T-cell (primary cell): Measurements from ENCODE around the gene ZNG1A. TPM values are rescaled to one million over a fixed set of nuclear protein-coding genes. Genes with fewer than 3 reads are reported as not detected.
A peak's percentile ranks its signal among the peaks of the same experiment; 100 is the strongest.
"Not testable (repeated sequence)": the region's sequence is repeated elsewhere in the genome, so short reads cannot be mapped to it uniquely, and the experiment has no call there.

ENCODE experiments used
- ATAC-seq, 4 experiments: fragments of 200-7000 bp in 3 of 4; fragments of 150-1000 bp in 1 of 4; cut with Tn5 transposase; replicated peaks in 1 of 4; 1 replicate in 3 of 4; 2 replicates in 1 of 4; pipeline ENCODE4 v1.10.0; 2021; ENCODE audit warnings: moderate library complexity in 3 of 4, mild to moderate bottlenecking in 2 of 4, moderate number of reproducible peaks in 1 of 4
- CTCF ChIA-PET, 2 donors: fragments of 300-600 bp; sonication (Branson Sonifier 250); formaldehyde crosslinking; loops; one replicate each; lab custom pipeline; 2022; ENCODE audit warnings: antibody characterized with exemption in 2 of 2; lab: Charles Lee
- POLR2A ChIA-PET, 2 donors: fragments of 300-600 bp; sonication (Branson Sonifier 250); formaldehyde crosslinking; loops; one replicate each; lab custom pipeline; 2022; ENCODE audit warnings: antibody characterized with exemption in 2 of 2; lab: Charles Lee
- DNase-seq, 35 experiments: peaks; one replicate each; pipeline versions ENCODE4 v3.0.0 to v3.0.0-alpha.2; 2013 to 2023
- H3K27ac ChIP-seq: one replicate; pipeline ENCODE4 v1.5.1; 2013; ENCODE audit warnings: low read length
- H3K27me3 ChIP-seq, 2 experiments: replicated peaks in 1 of 2; 1 replicate in 1 of 2; 2 replicates in 1 of 2; pipeline versions ENCODE4 v1.6.1 to v1.7.0; 2013; ENCODE audit warnings: low read length in 1 of 2, mixed read lengths in 1 of 2; ENCODE audit not compliant: control insufficient read depth in 2 of 2, insufficient read depth in 2 of 2; ENCODE audit errors: extremely low read depth in 1 of 2
- H3K36me3 ChIP-seq, 2 donors: 1 replicate in 1 of 2; 2 replicates in 1 of 2; pipeline versions ENCODE4 v1.6.1 to v1.7.0; 2013; ENCODE audit warnings: low read length in 1 of 2; ENCODE audit not compliant: control insufficient read depth in 2 of 2, insufficient read depth in 1 of 2; ENCODE audit errors: extremely low read depth in 1 of 2
- H3K4me1 ChIP-seq, 2 experiments: 1 replicate in 1 of 2; 2 replicates in 1 of 2; pipeline versions ENCODE4 v1.6.1 to v1.7.0; 2013; ENCODE audit warnings: low read length in 2 of 2, mixed read lengths in 1 of 2; ENCODE audit not compliant: insufficient read depth in 2 of 2, control insufficient read depth in 1 of 2; ENCODE audit errors: extremely low read depth in 1 of 2
- H3K4me3 ChIP-seq, 2 donors: 1 replicate in 1 of 2; 2 replicates in 1 of 2; pipeline versions ENCODE4 v1.5.1 to v1.7.0; 2013; ENCODE audit warnings: mild to moderate bottlenecking in 2 of 2, low read length in 1 of 2, moderate library complexity in 1 of 2; ENCODE audit not compliant: control insufficient read depth in 1 of 2; ENCODE audit errors: extremely low read depth in 1 of 2
- H3K9me3 ChIP-seq: 2 replicates; pipeline ENCODE4 v1.7.0; 2013
- H3K27ac Mint-ChIP-seq, 2 donors: one replicate each; pipeline ENCODE4 v1.8.0; 2020 to 2021; ENCODE audit warnings: mild to moderate bottlenecking in 2 of 2, mixed read lengths in 2 of 2
- H3K27me3 Mint-ChIP-seq, 2 donors: one replicate each; pipeline ENCODE4 v1.8.0; 2021 to 2022; ENCODE audit warnings: mixed read lengths in 2 of 2
- H3K36me3 Mint-ChIP-seq: one replicate; pipeline ENCODE4 v1.8.0; 2021; ENCODE audit warnings: mixed read lengths
- H3K4me1 Mint-ChIP-seq, 3 donors: one replicate each; pipeline ENCODE4 v1.8.0; 2020 to 2022; ENCODE audit warnings: mixed read lengths in 3 of 3, mild to moderate bottlenecking in 1 of 3
- H3K4me3 Mint-ChIP-seq, 3 donors: one replicate each; pipeline ENCODE4 v1.8.0; 2020 to 2022; ENCODE audit warnings: mild to moderate bottlenecking in 3 of 3, mixed read lengths in 3 of 3, moderate library complexity in 3 of 3
- H3K9me3 Mint-ChIP-seq, 3 donors: one replicate each; pipeline ENCODE4 v1.8.0; 2020 to 2022; ENCODE audit warnings: mixed read lengths in 3 of 3
- WGBS: methylation state at CpG from one replicate; pipeline ENCODE4 v1.1.5; 2013; ENCODE audit warnings: missing lambda C conversion rate; ENCODE audit not compliant: insufficient coverage; 5-methylcytosine and 5-hydroxymethylcytosine counted together
- total RNA-seq, 35 experiments: library from RNA in 6 of 35; stranded (reverse) in 6 of 35; fragments of 120-200 nt in 1 of 35; gene quantifications; one replicate each; pipeline versions ENCODE4 v1.2.1 to v1.2.4 and lab custom pipeline; 2013 to 2026

The ZNG1A gene
- total RNA-seq (10 to 100 TPM; 21.2 to 31.2 (median 22.3) TPM), total RNA-seq (lab: John Stamatoyannopoulos, UW) (8.4 to 47.1 (median 17.7) reads per million in 29 experiments)
- total RNA-seq (2013): 27.6 TPM

GRCh38 chr9:178970-179383 is at the start of gene ZNG1A:
ZNG1A (minus strand) TSS chr9:179056; CDS start chr9:178969, 87 bp downstream.
- H3K36me3 Mint-ChIP-seq, H3K4me1 Mint-ChIP-seq, H3K27me3 Mint-ChIP-seq, H3K27me3 ChIP-seq, POLR2A ChIA-PET, H3K4me1 ChIP-seq, CTCF ChIA-PET, H3K9me3 ChIP-seq, H3K9me3 Mint-ChIP-seq, H3K36me3 ChIP-seq: not testable (repeated sequence)
- H3K4me3 ChIP-seq: peak within 1 kb of the TSS in 1 of 2 donors; percentile 30
- peak within 1 kb of the TSS; percentile 79 to 85 for H3K27ac Mint-ChIP-seq
- peak within 1 kb of the TSS; percentile 71 to 80 (median 76) for H3K4me3 Mint-ChIP-seq
- no CpG with 5 or more reads among the region's 32 CpGs for WGBS
- DNase-seq (peak in 31 of 35 experiments; percentile 5 to 95 (median 81)), ATAC-seq (peak in 1 of 4 experiments; percentile 63)
- peak within 1 kb of the TSS; percentile 52 for H3K27ac ChIP-seq

GRCh38 chr9:227860-228259 is 49.0 kb upstream of the ZNG1A start:
- Mint-ChIP-seq H3K27ac (no peak overlapping the region), H3K9me3 (no peaks in the 10 kb centered on the region), H3K4me3 (no peak overlapping the region), H3K27me3 (no peaks in the 10 kb centered on the region), H3K4me1 (peaks cover 7% of the 10 kb centered on the region in 3 donors), H3K36me3 (no peaks in the 10 kb centered on the region)
- no peak for ATAC-seq
- Histone ChIP-seq H3K9me3 (no peaks in the 10 kb centered on the region), H3K4me1 (peaks cover 0 to 3% of the 10 kb centered on the region in 2 experiments), H3K27ac (no peak overlapping the region), H3K4me3 (no peak overlapping the region), H3K36me3 (no peaks in the 10 kb centered on the region), H3K27me3 (no peaks in the 10 kb centered on the region)
- WGBS: 87% methylated on average over 2 of the region's 3 CpGs
- DNase-seq: no peak
- ChIA-PET POLR2A (no interaction called here), CTCF (no interaction called here)

GRCh38 chr9:224582-225520 is 46.0 kb upstream of the ZNG1A start:
- Histone ChIP-seq H3K9me3 (no peaks in the 10 kb centered on the region), H3K4me3 (no peak overlapping the region), H3K27ac (no peak overlapping the region), H3K27me3 (no peaks in the 10 kb centered on the region), H3K36me3 (no peaks in the 10 kb centered on the region), H3K4me1 (peaks cover 0 to 12% of the 10 kb centered on the region in 2 experiments)
- H3K9me3 Mint-ChIP-seq: no peaks in the 10 kb centered on the region
- H3K4me3 Mint-ChIP-seq: no peak overlapping the region
- ChIA-PET POLR2A (no interaction called here), CTCF (no interaction called here)
- peaks cover 16 to 25% (median 16%) of the 10 kb centered on the region in 3 donors for H3K4me1 Mint-ChIP-seq
- no CpG with 5 or more reads among the region's 3 CpGs for WGBS
- no peaks in the 10 kb centered on the region for H3K36me3 Mint-ChIP-seq
- H3K27ac Mint-ChIP-seq: no peak overlapping the region
- ATAC-seq: peak in 1 of 4 experiments; percentile 48
- no peak for DNase-seq
- no peaks in the 10 kb centered on the region for H3K27me3 Mint-ChIP-seq

GRCh38 chr9:224026-224425 is 45.2 kb upstream of the ZNG1A start:
- Histone ChIP-seq H3K27me3 (no peaks in the 10 kb centered on the region), H3K4me1 (peaks cover 0 to 12% of the 10 kb centered on the region in 2 experiments), H3K36me3 (no peaks in the 10 kb centered on the region), H3K4me3 (no peak overlapping the region), H3K27ac (no peak overlapping the region), H3K9me3 (no peaks in the 10 kb centered on the region)
- POLR2A ChIA-PET: no interaction called here
- H3K9me3 Mint-ChIP-seq: no peaks in the 10 kb centered on the region
- CTCF ChIA-PET: no interaction called here
- 57% methylated on average over 2 of the region's 5 CpGs for WGBS
- H3K36me3 Mint-ChIP-seq: no peaks in the 10 kb centered on the region
- no peak for ATAC-seq
- no peak overlapping the region for H3K27ac Mint-ChIP-seq
- H3K27me3 Mint-ChIP-seq: no peaks in the 10 kb centered on the region
- H3K4me1 Mint-ChIP-seq: peaks cover 16 to 28% (median 16%) of the 10 kb centered on the region in 3 donors
- no peak for DNase-seq
- no peak overlapping the region for H3K4me3 Mint-ChIP-seq

- H3K4me3 ChIP-seq: no peak overlapping the region
- H3K36me3 Mint-ChIP-seq: no peaks in the 10 kb centered on the region
- ChIA-PET POLR2A (no interaction called here), CTCF (no interaction called here)
- H3K4me1 ChIP-seq: peaks cover 0 to 12% of the 10 kb centered on the region in 2 experiments
- H3K4me3 Mint-ChIP-seq: peak overlapping the region in 1 of 3 donors; percentile 2
- no peaks in the 10 kb centered on the region for H3K9me3 Mint-ChIP-seq
- no peak overlapping the region for H3K27ac ChIP-seq
- no peak for DNase-seq
- H3K4me1 Mint-ChIP-seq: peaks cover 16 to 28% (median 16%) of the 10 kb centered on the region in 3 donors
- no peaks in the 10 kb centered on the region for H3K27me3 ChIP-seq
- WGBS: no CpG with 5 or more reads among the region's 3 CpGs
- ATAC-seq: no peak
- no peaks in the 10 kb centered on the region for H3K36me3 ChIP-seq
- H3K9me3 ChIP-seq: no peaks in the 10 kb centered on the region
- H3K27me3 Mint-ChIP-seq: no peaks in the 10 kb centered on the region
- peak overlapping the region in 1 of 2 donors; percentile 41 for H3K27ac Mint-ChIP-seq
Observed at GRCh38 chr9:223152-223551, 44.3 kb upstream of the ZNG1A start.

- 100% methylated on average over 1 of the region's 6 CpGs for WGBS
- ChIA-PET CTCF (no interaction called here), POLR2A (no interaction called here)
- peak in 1 of 4 experiments; percentile 19 for ATAC-seq
- DNase-seq: no peak
- Mint-ChIP-seq H3K36me3 (no peaks in the 10 kb centered on the region), H3K4me1 (peaks cover 16 to 34% (median 19%) of the 10 kb centered on the region in 3 donors), H3K9me3 (no peaks in the 10 kb centered on the region), H3K27ac (peak overlapping the region; percentile 41 to 52), H3K27me3 (peaks cover 0 to 3% of the 10 kb centered on the region in 2 donors), H3K4me3 (peak overlapping the region in 2 of 3 donors; percentile 2 to 4)
- H3K9me3 ChIP-seq: no peaks in the 10 kb centered on the region
- H3K36me3 ChIP-seq: no peaks in the 10 kb centered on the region
- peaks cover 0 to 12% of the 10 kb centered on the region in 2 experiments for H3K4me1 ChIP-seq
- H3K27me3 ChIP-seq: no peaks in the 10 kb centered on the region
- peak overlapping the region; percentile 28 for H3K27ac ChIP-seq
- no peak overlapping the region for H3K4me3 ChIP-seq
Observed at GRCh38 chr9:221989-222776, 43.3 kb upstream of the ZNG1A start.
